ENCODE results near the gene CTSL.

Gene CTSL

GRCh38 chr9:87708986-87709728 lies 16.8 kb upstream of the CTSL start:
- DNase-seq (ENCODE audit: extremely low read depth, low read depth), result no peak
- TF ChIP-seq CTCF (IDR thresholded peaks at IDR 0.05; ENCODE audit: low read depth, low read length), result no peak

- no peak for DNase-seq (ENCODE audit: extremely low read depth, low read depth)
- no peak for TF ChIP-seq CTCF (IDR thresholded peaks at IDR 0.05; ENCODE audit: low read depth, low read length)
Observed at GRCh38 chr9:87710443-87710842, 15.5 kb upstream of the CTSL start.

- peak; percentile 49 for DNase-seq (ENCODE audit: extremely low read depth, low read depth)
Observed at GRCh38 chr9:87711857-87712800, 13.8 kb upstream of the CTSL start.

GRCh38 chr9:87712801-87713277 lies 13.1 kb upstream of the CTSL start:
- TF ChIP-seq CTCF (IDR thresholded peaks at IDR 0.05; ENCODE audit: low read depth, low read length), result no peak
- no peak for DNase-seq (ENCODE audit: extremely low read depth, low read depth)

More at GRCh38 chr9:87711857-87712800, 13.8 kb upstream of the CTSL start:
- TF ChIP-seq CTCF (IDR thresholded peaks at IDR 0.05; ENCODE audit: low read depth, low read length), result no peak

GRCh38 chr9:87713278-87713987 lies 12.5 kb upstream of the CTSL start:
- no peak; the same call in 1 of the 2 replicates for TF ChIP-seq CTCF (IDR thresholded peaks at IDR 0.05; ENCODE audit: low read depth, low read length)
- peak; percentile 90 for DNase-seq (ENCODE audit: extremely low read depth, low read depth)

- DNase-seq (ENCODE audit: extremely low read depth, low read depth), result no peak
- TF ChIP-seq CTCF (IDR thresholded peaks at IDR 0.05; ENCODE audit: low read depth, low read length), result no peak
Observed at GRCh38 chr9:87713988-87714330, 12.0 kb upstream of the CTSL start.

Measured in AG09319 (cell line).